Activated T-cell treated with anti-CD3 and anti-CD28 coated beads, Interleukin-2, amount 50 U/mL, for 72 hours (primary cell): Measurements from ENCODE around the gene GPR84. TPM values are rescaled to one million over a fixed set of nuclear protein-coding genes. Genes with fewer than 3 reads are reported as not detected.
A peak's percentile ranks its signal among the peaks of the same experiment; 100 is the strongest.

Experiments
- ATAC-seq, 2 donors: fragments of 150-1000 bp; cut with Tn5 transposase; replicated peaks in 1 of 2; 2 replicates each; pipeline ENCODE4 v1.10.0; 2021; ENCODE audit warnings: moderate library complexity in 2 of 2, mild to moderate bottlenecking in 1 of 2
- DNase-seq, 2 donors: peaks; one replicate each; pipeline ENCODE4 v3.0.0; 2021 to 2022; ENCODE audit warnings: mixed read lengths in 1 of 2
- H3K27ac Mint-ChIP-seq: one replicate; pipeline ENCODE4 v1.8.0; 2022; ENCODE audit warnings: mild to moderate bottlenecking, moderate library complexity, mixed read lengths
- H3K27me3 Mint-ChIP-seq: one replicate; pipeline ENCODE4 v1.8.0; 2022; ENCODE audit warnings: low read depth, mixed read lengths
- H3K36me3 Mint-ChIP-seq, 2 donors: one replicate each; pipeline ENCODE4 v1.8.0; 2022; ENCODE audit warnings: mixed read lengths in 2 of 2, mild to moderate bottlenecking in 1 of 2; ENCODE audit not compliant: insufficient read depth in 2 of 2
- H3K4me1 Mint-ChIP-seq: one replicate; pipeline ENCODE4 v1.8.0; 2022; ENCODE audit warnings: low read depth, mixed read lengths
- H3K4me3 Mint-ChIP-seq, 2 donors: one replicate each; pipeline ENCODE4 v1.8.0; 2022; ENCODE audit warnings: mild to moderate bottlenecking in 2 of 2, mixed read lengths in 2 of 2, moderate library complexity in 2 of 2
- H3K9me3 Mint-ChIP-seq, 2 donors: one replicate each; pipeline ENCODE4 v1.8.0; 2022; ENCODE audit warnings: mixed read lengths in 2 of 2
- total RNA-seq, 2 donors: library from RNA; stranded (reverse); gene quantifications; one replicate each; pipeline ENCODE4 v1.2.3, GENCODE V29; 2022

GPR84 gene
- total RNA-seq, 2 donors from 2014 or later = 3.8 to 16.0 TPM

DNA sequence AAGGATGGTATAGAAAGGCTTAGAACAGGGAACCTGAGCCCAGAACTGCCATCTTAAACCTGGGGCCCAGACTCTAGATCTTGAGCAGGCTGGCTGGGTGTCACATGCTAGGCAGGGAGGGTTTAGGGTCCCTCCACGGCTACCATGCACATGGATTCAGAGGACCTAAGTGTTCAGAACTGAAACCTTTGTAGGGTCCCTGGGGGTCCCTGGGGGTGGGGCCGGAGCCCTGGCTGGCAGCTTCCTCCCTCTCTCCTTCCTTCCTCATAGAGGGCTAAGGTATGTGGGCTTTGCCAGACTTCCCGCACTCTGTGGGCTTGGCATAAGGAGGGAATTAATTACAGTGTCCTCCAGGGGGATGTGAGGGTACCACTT, 24.8 kb upstream of the GPR84 start:
- Mint-ChIP-seq H3K4me1 (peaks cover 28% of the 10 kb centered on the region), H3K27ac (no peak overlapping the region), H3K4me3 (no peak overlapping the region), H3K36me3 (peaks cover 0 to 2% of the 10 kb centered on the region in 2 donors), H3K27me3 (no peaks in the 10 kb centered on the region), H3K9me3 (no peaks in the 10 kb centered on the region)
- ATAC-seq (no peak), DNase-seq (no peak)

DNA sequence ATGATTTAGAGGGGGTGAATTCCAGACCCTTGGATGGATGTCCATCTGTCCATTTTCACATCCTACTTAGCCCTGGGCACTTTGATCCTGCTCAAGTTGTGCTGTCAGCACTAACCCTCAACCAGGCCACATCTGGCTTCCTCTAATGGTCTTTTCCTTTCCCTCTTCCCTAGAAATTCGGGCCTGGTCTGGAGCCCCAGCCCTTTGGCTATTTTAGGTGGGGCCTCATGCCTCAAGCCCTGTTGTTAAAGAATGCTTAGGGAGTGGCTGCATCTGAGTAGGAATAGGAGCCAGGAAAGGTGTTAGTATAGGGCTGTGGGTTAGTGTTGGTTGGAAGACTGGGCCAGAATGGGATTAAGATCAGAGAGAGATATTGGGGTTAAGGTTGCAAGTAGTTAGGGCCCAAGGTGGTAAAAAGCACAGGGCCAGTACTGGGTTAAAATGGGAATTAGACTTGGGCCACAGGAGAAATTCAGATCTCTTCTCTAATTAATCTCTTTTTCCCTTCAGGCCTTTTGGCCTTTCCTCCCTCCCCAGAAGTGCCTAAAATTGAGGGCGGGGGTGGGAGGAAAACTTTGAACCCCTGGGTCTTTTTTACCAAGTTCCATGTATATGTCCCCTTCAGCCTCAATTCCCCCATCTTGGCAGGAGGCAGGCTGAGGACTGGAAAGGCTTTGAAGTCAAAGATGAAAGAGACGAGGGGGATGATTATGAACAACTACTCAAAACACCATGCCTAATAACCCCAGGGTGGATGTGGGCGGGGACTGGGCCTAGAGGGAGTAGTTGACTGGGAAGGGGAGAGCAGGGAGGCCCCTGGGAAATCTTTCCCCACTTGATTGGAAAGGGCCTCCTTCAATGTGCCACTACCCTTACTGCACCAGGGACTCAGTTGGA, 24.2 kb upstream of the GPR84 start:
- DNase-seq (no peak), ATAC-seq (no peak)
- H3K9me3 Mint-ChIP-seq = no peaks in the 10 kb centered on the region
- peaks cover 0 to 2% of the 10 kb centered on the region in 2 donors for H3K36me3 Mint-ChIP-seq
- H3K4me1 Mint-ChIP-seq = peaks cover 25% of the 10 kb centered on the region
- H3K27ac Mint-ChIP-seq = no peak overlapping the region
- no peak overlapping the region for H3K4me3 Mint-ChIP-seq
- H3K27me3 Mint-ChIP-seq = no peaks in the 10 kb centered on the region

DNA sequence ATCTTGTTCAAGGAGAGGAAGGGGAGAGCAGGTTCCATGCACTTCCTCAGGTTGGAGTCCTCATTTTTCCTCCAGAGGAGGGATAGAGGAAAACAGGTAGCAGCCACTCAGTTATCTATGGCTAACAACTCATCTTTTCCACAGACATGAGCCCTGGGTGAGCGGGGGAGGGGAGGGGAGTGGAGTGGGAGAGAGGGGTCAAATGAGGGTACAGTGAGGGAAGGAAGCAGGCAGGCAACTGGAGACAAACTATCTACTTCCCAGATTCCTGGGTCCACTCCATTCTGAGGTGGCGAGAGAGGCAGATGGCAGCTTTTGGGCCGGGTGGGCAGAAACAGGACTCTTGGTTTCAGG, 22.8 kb upstream of the GPR84 start:
- H3K27me3 Mint-ChIP-seq = no peaks in the 10 kb centered on the region
- no peak for ATAC-seq
- H3K4me3 Mint-ChIP-seq = no peak overlapping the region
- H3K4me1 Mint-ChIP-seq = peaks cover 25% of the 10 kb centered on the region
- H3K27ac Mint-ChIP-seq = no peak overlapping the region
- DNase-seq = no peak
- H3K36me3 Mint-ChIP-seq = peaks cover 0 to 2% of the 10 kb centered on the region in 2 donors
- H3K9me3 Mint-ChIP-seq = no peaks in the 10 kb centered on the region

DNA sequence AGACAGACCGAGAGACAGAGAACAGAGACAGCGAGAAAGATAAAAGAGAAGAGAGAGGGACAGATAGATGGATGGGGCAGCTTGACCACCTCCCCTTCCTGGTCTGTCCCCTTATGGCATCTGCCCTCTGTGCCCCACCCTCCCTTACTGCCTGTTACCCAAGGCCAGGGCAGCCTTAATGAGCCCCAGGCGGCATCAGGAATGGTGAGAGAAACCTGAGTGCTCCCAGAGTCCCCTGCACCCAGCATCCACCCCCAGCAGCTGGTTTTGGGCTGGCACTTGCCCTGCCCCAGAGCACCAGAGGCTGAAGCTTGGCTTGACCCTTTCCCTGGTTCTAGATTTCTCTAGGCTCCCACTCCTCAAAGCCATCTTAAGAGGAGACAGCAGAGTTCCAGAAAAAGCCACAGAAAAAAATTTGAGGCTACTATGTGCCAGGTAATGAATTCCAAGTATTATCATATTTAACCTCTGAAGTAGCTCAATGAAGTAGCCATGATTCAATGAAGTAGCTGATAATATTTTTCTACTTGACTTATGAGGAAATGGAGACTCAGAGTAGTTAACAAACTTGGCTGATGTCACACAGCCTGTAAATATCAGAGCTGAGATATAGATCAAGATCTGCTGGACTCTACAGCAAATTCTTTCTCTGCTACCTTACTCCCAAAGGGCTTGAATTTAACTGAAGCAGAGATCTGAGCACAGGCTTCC, 22.3 kb upstream of the GPR84 start:
- DNase-seq (no peak), ATAC-seq (no peak)
- Mint-ChIP-seq H3K4me1 (peaks cover 20% of the 10 kb centered on the region), H3K27ac (no peak overlapping the region), H3K9me3 (no peaks in the 10 kb centered on the region), H3K27me3 (no peaks in the 10 kb centered on the region), H3K36me3 (no peaks in the 10 kb centered on the region), H3K4me3 (no peak overlapping the region)

DNA sequence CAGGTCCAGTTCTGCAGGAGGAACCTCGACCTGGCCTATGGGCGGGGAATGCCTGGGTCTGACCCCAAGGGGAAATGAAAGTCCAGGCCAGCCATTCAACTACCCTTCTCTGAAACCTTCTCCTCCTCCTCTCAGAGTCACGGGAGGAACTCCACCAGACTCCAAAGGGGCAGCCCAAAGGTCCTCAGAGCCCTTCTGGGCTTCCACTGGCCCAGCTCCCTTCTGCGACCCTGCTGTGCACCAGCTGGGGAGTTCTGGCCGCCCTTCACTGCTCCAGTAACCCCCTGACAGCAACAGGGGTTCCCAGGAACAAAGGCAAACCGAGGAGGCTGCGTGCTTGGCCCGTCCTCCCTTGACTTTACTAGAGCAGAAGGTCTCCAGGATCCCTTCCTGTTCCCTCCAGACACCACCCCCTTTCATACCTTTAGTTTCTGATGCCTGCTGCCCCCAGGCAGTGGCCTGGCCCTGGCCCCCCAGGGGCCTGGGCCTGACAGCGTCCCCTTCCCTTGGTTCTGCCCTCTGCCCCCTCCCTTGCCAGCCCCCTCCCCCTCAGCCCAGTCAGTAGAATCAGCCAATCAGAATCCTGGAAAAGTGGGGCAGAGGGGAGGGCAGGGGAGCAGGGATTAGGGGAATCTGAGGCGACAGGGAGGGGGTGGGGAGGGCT, 21.1 kb upstream of the GPR84 start:
- Mint-ChIP-seq H3K4me3 (no peak overlapping the region), H3K36me3 (no peaks in the 10 kb centered on the region), H3K4me1 (peaks cover 15% of the 10 kb centered on the region), H3K27me3 (no peaks in the 10 kb centered on the region), H3K9me3 (no peaks in the 10 kb centered on the region), H3K27ac (no peak overlapping the region)
- DNase-seq (no peak), ATAC-seq (no peak)

DNA sequence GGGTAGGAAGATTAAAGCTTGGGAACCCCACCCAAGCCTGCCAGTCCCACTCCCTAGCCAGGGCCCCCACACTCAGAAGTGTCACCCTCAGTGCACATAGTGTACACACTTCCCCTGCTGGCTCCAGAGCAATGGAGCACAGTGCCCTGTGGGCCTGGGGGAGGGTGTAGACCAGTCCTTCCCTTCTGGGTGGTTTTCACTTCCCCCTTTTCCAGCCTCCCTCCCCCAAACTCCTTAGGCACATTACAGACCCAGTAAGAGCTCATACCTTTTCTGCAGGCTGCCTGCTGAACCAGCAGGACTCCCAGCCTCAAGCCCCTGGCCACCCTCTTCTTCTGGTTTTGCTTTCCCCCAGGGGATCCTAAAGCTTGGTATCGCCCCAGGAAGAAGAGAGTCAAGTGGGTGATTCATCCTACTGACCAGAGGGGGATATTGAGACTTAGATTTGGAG, 20.3 kb upstream of the GPR84 start, which contains the start of gene ZNF385A:
ZNF385A (minus strand) TSS at position 143 of the 451 bp plus-strand sequence. CDS start 219 bp downstream, outside the sequence.
- Mint-ChIP-seq H3K9me3 (no peaks in the 10 kb centered on the region), H3K36me3 (no peaks in the 10 kb centered on the region), H3K27ac (peak within 1 kb of the TSS; percentile 61), H3K27me3 (no peaks in the 10 kb centered on the region), H3K4me3 (no peak within 1 kb of the TSS), H3K4me1 (peaks cover 18% of the 10 kb centered on the region)
- ATAC-seq (no peak), DNase-seq (no peak)

DNA sequence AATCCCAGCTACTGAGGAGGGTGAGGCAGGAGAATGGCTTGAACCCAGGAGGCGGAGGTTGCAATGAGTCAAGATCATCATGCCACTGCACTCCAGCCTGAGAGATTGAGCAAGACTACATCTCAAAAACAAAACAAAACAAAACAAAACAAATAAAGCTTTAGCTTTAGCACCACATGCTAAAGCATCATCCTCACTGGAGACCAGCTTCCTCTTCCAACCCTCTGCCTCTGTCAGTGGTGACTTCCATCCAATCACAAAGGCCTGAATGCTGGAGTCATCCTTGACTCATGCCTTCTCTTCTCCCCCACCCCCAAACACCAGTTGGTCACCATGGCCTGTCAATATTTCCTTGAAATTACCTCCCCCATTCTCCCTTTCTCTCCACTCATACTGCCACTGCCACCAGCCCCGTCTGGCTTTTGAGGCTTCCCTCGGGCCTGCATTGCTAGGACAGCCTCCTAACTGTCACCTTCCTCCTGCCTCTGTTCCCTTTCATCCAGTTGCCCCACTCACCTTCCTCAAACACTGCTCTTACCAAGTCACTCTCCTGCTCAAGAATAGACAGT, 18.8 kb upstream of the GPR84 start:
- H3K4me3 Mint-ChIP-seq = no peak overlapping the region
- DNase-seq (peak; percentile 50 to 55), ATAC-seq (peak; percentile 74 to 88)
- no peaks in the 10 kb centered on the region for H3K27me3 Mint-ChIP-seq
- no peaks in the 10 kb centered on the region for H3K36me3 Mint-ChIP-seq
- H3K4me1 Mint-ChIP-seq = peaks cover 22% of the 10 kb centered on the region
- no peak overlapping the region for H3K27ac Mint-ChIP-seq
- no peaks in the 10 kb centered on the region for H3K9me3 Mint-ChIP-seq

DNA sequence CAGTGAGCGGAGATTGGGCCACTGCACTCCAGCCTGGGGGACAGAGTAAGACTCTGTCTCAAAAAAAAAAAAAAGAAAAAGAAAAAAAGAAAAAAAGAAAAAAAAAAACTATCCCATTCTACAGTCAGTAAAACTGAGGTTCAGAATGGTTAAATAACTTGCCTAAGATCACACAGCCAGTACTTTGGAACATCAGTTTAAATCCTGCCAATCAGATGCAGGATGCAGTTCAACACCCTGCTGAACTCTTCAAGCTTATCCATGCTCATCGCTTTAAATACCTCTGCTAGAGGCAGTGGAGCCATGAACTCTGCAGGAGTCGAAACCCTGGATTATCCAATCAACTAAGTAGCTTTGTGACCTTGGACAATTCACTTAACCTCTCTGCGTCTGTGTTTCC, 16.9 kb upstream of the GPR84 start:
- Mint-ChIP-seq H3K4me3 (no peak overlapping the region), H3K27me3 (no peaks in the 10 kb centered on the region), H3K9me3 (no peaks in the 10 kb centered on the region), H3K27ac (no peak overlapping the region), H3K36me3 (no peaks in the 10 kb centered on the region), H3K4me1 (peaks cover 16% of the 10 kb centered on the region)
- no peak for DNase-seq
- no peak for ATAC-seq

DNA sequence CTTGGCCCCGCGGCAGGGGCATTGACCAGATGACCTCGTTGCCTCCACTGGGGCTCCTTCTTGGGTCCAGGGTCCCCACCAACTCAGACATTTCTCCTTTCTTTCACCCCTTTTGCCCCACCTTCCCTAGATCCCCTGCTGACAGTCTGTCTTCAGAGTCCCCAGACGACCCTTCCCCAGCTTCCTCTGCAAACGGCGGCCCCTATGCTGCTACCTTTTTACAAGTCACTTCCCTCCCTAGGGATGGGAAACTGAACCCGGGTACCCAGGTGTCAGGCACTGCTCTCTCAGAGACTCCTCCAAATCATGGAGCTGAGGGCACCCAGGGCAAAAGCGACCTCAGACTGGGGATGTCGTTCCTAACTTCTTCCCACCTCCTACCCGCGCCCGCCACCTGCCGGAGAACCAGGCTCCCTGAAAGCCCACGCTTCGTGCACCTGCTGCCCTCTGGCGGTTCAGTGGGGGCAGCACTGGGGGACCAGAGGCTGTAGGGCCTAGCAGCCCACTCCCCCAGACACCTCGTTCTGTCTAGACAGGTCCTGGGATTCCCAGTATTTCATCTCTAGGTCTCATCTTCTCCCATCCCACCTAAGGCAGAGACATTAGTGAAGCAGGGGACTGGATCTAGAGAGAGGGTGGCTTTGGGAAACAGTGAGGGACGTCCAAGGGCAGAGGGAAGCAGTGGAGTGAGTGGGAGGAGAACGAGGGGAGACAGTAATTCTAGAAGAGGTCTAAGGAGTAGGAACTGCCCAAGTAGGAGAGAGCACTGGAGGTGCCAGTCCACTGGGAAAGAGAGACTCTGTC, 15.3 kb upstream of the GPR84 start:
- no peaks in the 10 kb centered on the region for H3K36me3 Mint-ChIP-seq
- no peak overlapping the region for H3K27ac Mint-ChIP-seq
- peaks cover 16% of the 10 kb centered on the region for H3K4me1 Mint-ChIP-seq
- no peaks in the 10 kb centered on the region for H3K27me3 Mint-ChIP-seq
- no peaks in the 10 kb centered on the region for H3K9me3 Mint-ChIP-seq
- ATAC-seq = peak; percentile 83 to 88
- peak overlapping the region; percentile 17 to 73 for H3K4me3 Mint-ChIP-seq
- DNase-seq = peak; percentile 93 to 94

DNA sequence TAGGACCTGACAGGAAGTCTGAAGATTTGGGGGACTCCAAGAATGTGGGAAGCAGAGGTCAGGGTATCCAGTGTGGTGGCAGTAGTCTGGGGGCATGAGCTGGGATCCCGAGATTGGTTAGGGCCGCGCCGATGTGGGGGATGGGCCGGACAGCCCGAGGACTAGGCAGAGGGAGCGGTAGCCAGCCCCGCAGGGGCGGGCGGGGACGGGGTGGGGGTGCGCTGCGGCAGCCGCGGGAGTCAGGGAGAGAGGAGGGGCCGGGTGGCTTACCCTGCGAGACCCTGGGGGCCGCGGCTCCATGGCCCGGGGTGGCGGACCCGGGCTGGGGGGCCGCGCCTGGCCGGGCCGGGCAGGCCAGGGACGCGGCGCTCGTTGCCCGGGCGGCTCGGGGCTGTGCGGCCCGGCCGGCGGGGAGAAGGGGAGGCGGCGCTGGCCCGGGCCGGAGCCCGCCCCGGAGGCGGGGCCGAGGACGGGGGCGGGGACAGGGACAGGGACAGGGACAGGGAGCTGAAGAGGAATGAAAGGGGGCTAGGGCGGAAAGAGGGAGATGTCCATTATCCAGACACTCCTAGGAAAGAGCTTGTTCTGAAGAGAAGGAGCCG, 14.6 kb upstream of the GPR84 start:
- DNase-seq = no peak
- Mint-ChIP-seq H3K27ac (no peak overlapping the region), H3K9me3 (no peaks in the 10 kb centered on the region), H3K4me3 (peak overlapping the region; percentile 6 to 73), H3K4me1 (peaks cover 20% of the 10 kb centered on the region), H3K27me3 (no peaks in the 10 kb centered on the region), H3K36me3 (no peaks in the 10 kb centered on the region)
- peak in 1 of 2 donors; percentile 48 for ATAC-seq

DNA sequence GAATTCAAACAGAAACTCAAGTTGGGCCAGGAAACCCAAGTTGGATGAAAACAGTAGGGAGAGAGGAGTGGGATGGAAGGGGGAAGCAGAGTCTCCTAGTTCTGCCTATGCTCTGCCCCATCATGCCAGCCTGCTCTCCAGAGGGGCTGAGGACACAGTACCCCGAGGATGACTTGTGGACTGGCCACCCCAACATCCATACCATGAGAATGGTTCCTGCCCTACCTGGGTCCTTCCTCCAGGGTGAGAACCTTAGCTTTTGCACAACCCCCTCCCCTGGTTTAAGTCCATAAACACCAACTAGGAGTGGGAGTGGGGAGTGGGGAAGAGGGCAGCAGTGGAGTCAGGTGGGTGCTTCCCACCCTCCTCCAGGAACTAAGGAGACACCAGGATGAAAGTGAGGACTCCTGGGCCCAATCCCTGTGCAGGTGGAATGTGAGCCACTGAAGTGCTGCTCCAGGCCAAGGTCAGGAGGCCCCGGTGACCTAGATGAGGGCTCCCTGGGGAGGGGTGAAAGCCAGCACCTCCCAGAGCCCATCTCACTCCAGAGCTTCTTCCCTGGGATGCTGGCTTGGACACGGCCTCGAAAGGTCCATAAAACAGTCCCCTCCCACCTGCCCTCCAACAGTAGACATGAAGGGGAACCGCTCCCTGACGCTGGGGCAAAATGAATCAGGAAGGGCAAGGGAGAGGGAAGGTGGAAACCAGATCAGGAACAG, 13.7 kb upstream of the GPR84 start:
- H3K27ac Mint-ChIP-seq = no peak overlapping the region
- no peak for DNase-seq
- H3K27me3 Mint-ChIP-seq = no peaks in the 10 kb centered on the region
- peaks cover 22% of the 10 kb centered on the region for H3K4me1 Mint-ChIP-seq
- H3K36me3 Mint-ChIP-seq = no peaks in the 10 kb centered on the region
- ATAC-seq = no peak
- H3K9me3 Mint-ChIP-seq = no peaks in the 10 kb centered on the region
- peak overlapping the region in 1 of 2 donors; percentile 70 for H3K4me3 Mint-ChIP-seq
